GM21447 (cell line): ENCODE data around the gene PXT1.

ENCODE experiments used
- ATAC-seq: cut with Tn5 transposase; IDR thresholded peaks from one replicate; pipeline ENCODE4 v1.9.1; 2021; ENCODE audit not compliant: unreplicated experiment

PXT1 gene

GRCh38 chr6:36347621-36348020, 95.0 kb downstream of the PXT1 start:
- no peak for ATAC-seq

- ATAC-seq, result no peak
These were observed 96.0 kb downstream of the PXT1 start for GRCh38 chr6:36346486-36347273.

- no peak for ATAC-seq
These were observed 96.8 kb downstream of the PXT1 start for GRCh38 chr6:36345681-36346466.

GRCh38 chr6:36343109-36343680, 99.5 kb downstream of the PXT1 start:
- no peak for ATAC-seq

GRCh38 chr6:36340618-36341454, 101.8 kb downstream of the PXT1 start:
- ATAC-seq, result no peak
